ENCODE results near the gene RUSC1. TPM values are rescaled to one million over a fixed set of nuclear protein-coding genes. Genes with fewer than 3 reads are reported as not detected.

RUSC1 gene
- polyA plus RNA-seq, 1 of the 3 experiments (the other 2 are of a cell fraction), result 49.9 TPM

- Histone ChIP-seq H3F3A (replicated peaks; ENCODE audit: insufficient read depth) (no peaks in the 10 kb centered on the region), H4K20me1 (ENCODE audit: insufficient read depth) (no peaks in the 10 kb centered on the region), H3K79me2 (ENCODE audit: insufficient read depth) (no peaks in the 10 kb centered on the region), H3K27ac (ENCODE audit: low read depth in 2 of 2, low read length in 1 of 2) (no peak overlapping the region), H3K4me2 (no peak overlapping the region), H3K27me3 (ENCODE audit: insufficient read depth) (no peaks in the 10 kb centered on the region), H2AFZ (ENCODE audit: low read depth) (no peak overlapping the region), H3K9ac (no peak overlapping the region), H3K9me3 (no peaks in the 10 kb centered on the region), H3K4me1 (ENCODE audit: control insufficient read depth in 1 of 2, insufficient read depth in 2 of 2, low read depth in 1 of 2, low read length in 1 of 2) (no peaks in the 10 kb centered on the region), H3K4me3 (ENCODE audit: low read depth in 2 of 2, low read length in 1 of 2) (no peak overlapping the region), H3K9me2 (no peaks in the 10 kb centered on the region), H3K36me3 (replicated peaks in 1 of 2; ENCODE audit: control insufficient read depth in 1 of 2, insufficient read depth in 2 of 2, low read length in 1 of 2) (no peaks in the 10 kb centered on the region)
- TF ChIP-seq, protein P1, sequence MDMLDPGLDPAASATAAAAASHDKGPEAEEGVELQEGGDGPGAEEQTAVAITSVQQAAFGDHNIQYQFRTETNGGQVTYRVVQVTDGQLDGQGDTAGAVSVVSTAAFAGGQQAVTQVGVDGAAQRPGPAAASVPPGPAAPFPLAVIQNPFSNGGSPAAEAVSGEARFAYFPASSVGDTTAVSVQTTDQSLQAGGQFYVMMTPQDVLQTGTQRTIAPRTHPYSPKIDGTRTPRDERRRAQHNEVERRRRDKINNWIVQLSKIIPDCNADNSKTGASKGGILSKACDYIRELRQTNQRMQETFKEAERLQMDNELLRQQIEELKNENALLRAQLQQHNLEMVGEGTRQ (IDR thresholded peaks at IDR 0.05; ENCODE audit: borderline replicate concordance, low read depth, low read length), result no peak
- no peak for TF ChIP-seq GABPA (IDR thresholded peaks at IDR 0.05; ENCODE audit: low read depth)
- TF ChIP-seq CHD2 (IDR thresholded peaks at IDR 0.05; ENCODE audit: low read length, partially characterized antibody), result no peak
- TF ChIP-seq JUND (IDR thresholded peaks at IDR 0.05), result no peak
- TF ChIP-seq SIN3A (IDR thresholded peaks at IDR 0.05; ENCODE audit: borderline replicate concordance, low read depth, low read length), result no peak
- no peak for TF ChIP-seq YY1 (IDR thresholded peaks at IDR 0.05; ENCODE audit: low read depth)
- no peak for TF ChIP-seq NFIC (IDR thresholded peaks at IDR 0.05; ENCODE audit: borderline replicate concordance)
- TF ChIP-seq FOXM1 (IDR thresholded peaks at IDR 0.05; ENCODE audit: low read depth), result no peak
- no peak for TF ChIP-seq FOSL2 (IDR thresholded peaks at IDR 0.05; ENCODE audit: borderline replicate concordance, low read depth)
- no peak for TF ChIP-seq MEF2A (IDR thresholded peaks at IDR 0.05; ENCODE audit: borderline replicate concordance, low read depth)
- no peak for TF ChIP-seq NRF1 (IDR thresholded peaks at IDR 0.05; ENCODE audit: low read depth, low read length)
- no peak for TF ChIP-seq PBX3 (IDR thresholded peaks at IDR 0.05)
- no peak for TF ChIP-seq SMC3 (IDR thresholded peaks at IDR 0.05; ENCODE audit: low read depth, low read length)
- no peak for TF ChIP-seq EZH2phosphoT487 (IDR thresholded peaks at IDR 0.05; ENCODE audit: borderline replicate concordance, low read depth)
- TF ChIP-seq FOXJ3 (CRISPR knock-in tag; IDR thresholded peaks at IDR 0.05), result no peak
- no peak for TF ChIP-seq RCOR1 (IDR thresholded peaks at IDR 0.05; ENCODE audit: low read length)
- no peak for TF ChIP-seq TAF1 (IDR thresholded peaks at IDR 0.05; ENCODE audit: borderline replicate concordance, low read depth, low read length)
- DNase-seq, result no peak
- 72% methylated on average over 14 of the region's 17 CpGs for WGBS (ENCODE audit: low lambda C conversion rate)
- CTCF ChIA-PET, result interaction anchor here (0.9 to 2.0 kb wide), 4 partner anchors 12 to 49 kb away, joined by 3 to 10 read pairs (median 4); no protein-coding TSS in a partner anchor
- POLR2A ChIA-PET, result no interaction called here
Observed at GRCh38 chr1:155293086-155293749, 27.5 kb upstream of the RUSC1 start.

Measured in SK-N-SH (cell line).